AG08395 (cell line): ENCODE measurements around the gene UCMA.

Experiments used
- DNase-seq: peaks from one replicate; pipeline ENCODE4 v3.0.0; 2012; ENCODE audit warnings: mixed read lengths, low spot score

Gene UCMA

GRCh38 chr10:13187135-13187534, 47.0 kb downstream of the UCMA start:
- no peak for DNase-seq

GRCh38 chr10:13184730-13185514, 49.3 kb downstream of the UCMA start:
- DNase-seq = no peak

- DNase-seq = no peak
Measured at GRCh38 chr10:13184276-13184675, 49.9 kb downstream of the UCMA start.

GRCh38 chr10:13183625-13184024, 50.5 kb downstream of the UCMA start:
- no peak for DNase-seq

- no peak for DNase-seq
Measured at GRCh38 chr10:13182424-13182823, 51.8 kb downstream of the UCMA start.

GRCh38 chr10:13180788-13181187, 53.4 kb downstream of the UCMA start:
- no peak for DNase-seq

- no peak for DNase-seq
Measured at GRCh38 chr10:13173616-13174015, 60.6 kb downstream of the UCMA start.
